Naive thymus-derived CD4-positive, alpha-beta T cell (primary cell): ENCODE measurements around the gene SGPL1. TPM values are rescaled to one million over a fixed set of nuclear protein-coding genes. Genes with fewer than 3 reads are reported as not detected.

ENCODE experiments used
- ATAC-seq: fragments of 150-1000 bp; cut with Tn5 transposase; 2 replicates; pipeline ENCODE4 v1.10.0; 2021; ENCODE audit warnings: mild to moderate bottlenecking, moderate library complexity
- CTCF ChIA-PET: fragments of 350-600 bp; sonication (Branson Sonifier 250); formaldehyde crosslinking; loops from one replicate; lab custom pipeline; 2021; ENCODE audit warnings: antibody characterized with exemption; lab: Charles Lee
- POLR2A ChIA-PET: fragments of 350-600 bp; sonication (Branson Sonifier 250); formaldehyde crosslinking; loops from one replicate; lab custom pipeline; 2021; ENCODE audit warnings: antibody characterized with exemption, inconsistent platforms; lab: Charles Lee
- DNase-seq, 9 donors: peaks; one replicate each; pipeline versions ENCODE4 v3.0.0 to v3.0.0-alpha.2; 2020 to 2022; ENCODE audit warnings: mixed read lengths in 1 of 9
- H3K27ac ChIP-seq: one replicate; pipeline ENCODE4 v1.7.0; 2013; ENCODE audit warnings: mild to moderate bottlenecking, low read depth, low read length, moderate library complexity
- H3K27me3 ChIP-seq, 2 donors: one replicate each; pipeline ENCODE4 v1.7.0; 2013; ENCODE audit warnings: low read length in 2 of 2, mild to moderate bottlenecking in 2 of 2, moderate library complexity in 2 of 2; ENCODE audit not compliant: control insufficient read depth in 2 of 2, insufficient read depth in 2 of 2
- H3K36me3 ChIP-seq, 3 experiments: 1 replicate in 2 of 3; 2 replicates in 1 of 3; pipeline ENCODE4 v1.7.0; 2013; ENCODE audit warnings: low read length in 3 of 3, mild to moderate bottlenecking in 3 of 3, moderate library complexity in 1 of 3; ENCODE audit not compliant: insufficient read depth in 3 of 3, control insufficient read depth in 2 of 3
- H3K4me1 ChIP-seq, 2 donors: one replicate each; pipeline ENCODE4 v1.7.0; 2013; ENCODE audit warnings: low read length in 2 of 2, mild to moderate bottlenecking in 2 of 2, moderate library complexity in 1 of 2; ENCODE audit not compliant: control insufficient read depth in 2 of 2, insufficient read depth in 2 of 2
- H3K4me3 ChIP-seq: 2 replicates; pipeline ENCODE4 v1.7.0; 2013; ENCODE audit warnings: mild to moderate bottlenecking, low read length
- H3K9me3 ChIP-seq, 3 experiments: 1 replicate in 2 of 3; 2 replicates in 1 of 3; pipeline ENCODE4 v1.7.0; 2013; ENCODE audit warnings: low read length in 3 of 3; ENCODE audit not compliant: control insufficient read depth in 2 of 3
- H3K27ac Mint-ChIP-seq, 9 donors: one replicate each; pipeline ENCODE4 v1.8.0; 2020 to 2022; ENCODE audit warnings: mixed read lengths in 9 of 9, mild to moderate bottlenecking in 8 of 9, moderate library complexity in 5 of 9, inconsistent platforms in 2 of 9
- H3K27me3 Mint-ChIP-seq, 5 donors: one replicate each; pipeline ENCODE4 v1.8.0; 2021 to 2022; ENCODE audit warnings: mixed read lengths in 5 of 5, mild to moderate bottlenecking in 1 of 5
- H3K36me3 Mint-ChIP-seq, 5 donors: one replicate each; pipeline ENCODE4 v1.8.0; 2020 to 2022; ENCODE audit warnings: mixed read lengths in 5 of 5, mild to moderate bottlenecking in 3 of 5, inconsistent platforms in 1 of 5
- H3K4me1 Mint-ChIP-seq, 7 donors: one replicate each; pipeline ENCODE4 v1.8.0; 2020 to 2022; ENCODE audit warnings: mixed read lengths in 7 of 7, mild to moderate bottlenecking in 3 of 7, inconsistent platforms in 1 of 7
- H3K4me3 Mint-ChIP-seq, 10 donors: one replicate each; pipeline ENCODE4 v1.8.0; 2020 to 2022; ENCODE audit warnings: mild to moderate bottlenecking in 10 of 10, mixed read lengths in 10 of 10, moderate library complexity in 6 of 10, inconsistent platforms in 2 of 10
- H3K9me3 Mint-ChIP-seq, 11 donors: one replicate each; pipeline ENCODE4 v1.8.0; 2020 to 2022; ENCODE audit warnings: mixed read lengths in 11 of 11, mild to moderate bottlenecking in 4 of 11, inconsistent platforms in 1 of 11, moderate library complexity in 1 of 11
- intact Hi-C, 2 donors: fragments of 100-400 bp; cut with micrococcal nuclease; formaldehyde crosslinking; loops; one replicate each; pipeline ENCODE4 v1.15.1; 2023
- polyA plus RNA-seq, 2 donors: library from polyadenylated mRNA; unstranded; fragments of 300-500 nt; fragmentation: Illumina TruSeq; gene quantifications; one replicate each; pipeline ENCODE4 v1.2.3, GENCODE V29; 2021
- total RNA-seq, 6 experiments: library from RNA in 5 of 6; stranded (reverse) in 5 of 6; gene quantifications; 1 replicate in 5 of 6; 2 replicates in 1 of 6; pipeline ENCODE4 v1.2.3 and lab custom pipeline; 2021 to 2026

Gene SGPL1
- total and polyA plus RNA-seq, 7 experiments from 2014 or later: 12.2 to 35.5 (median 24.5) TPM

- Histone ChIP-seq H3K4me1 (no peaks in the 10 kb centered on the region), H3K27me3 (no peaks in the 10 kb centered on the region), H3K27ac (no peak overlapping the region), H3K36me3 (no peaks in the 10 kb centered on the region), H3K9me3 (no peaks in the 10 kb centered on the region), H3K4me3 (no peak overlapping the region)
- intact Hi-C loops: no loop called here
- H3K4me3 Mint-ChIP-seq: no peak overlapping the region
- DNase-seq (no peak), ATAC-seq (no peak)
- ChIA-PET POLR2A (no interaction called here), CTCF (interaction anchor here (0.6 kb wide), 1 partner anchor 1664 kb away, joined by 3 read pairs; no protein-coding TSS in a partner anchor)
- no peaks in the 10 kb centered on the region for H3K9me3 Mint-ChIP-seq
- peaks cover 0 to 9% (median 0%) of the 10 kb centered on the region in 5 donors for H3K27me3 Mint-ChIP-seq
- H3K4me1 Mint-ChIP-seq: peaks cover 0 to 12% (median 0%) of the 10 kb centered on the region in 7 donors
- H3K36me3 Mint-ChIP-seq: no peaks in the 10 kb centered on the region
- no peak overlapping the region for H3K27ac Mint-ChIP-seq
Observed at GRCh38 chr10:70781461-70782051, 34.2 kb upstream of the SGPL1 start.

- ATAC-seq: no peak
- Histone ChIP-seq H3K36me3 (no peaks in the 10 kb centered on the region), H3K4me1 (no peaks in the 10 kb centered on the region), H3K4me3 (no peak overlapping the region), H3K27ac (no peak overlapping the region), H3K9me3 (no peaks in the 10 kb centered on the region), H3K27me3 (no peaks in the 10 kb centered on the region)
- Mint-ChIP-seq H3K36me3 (no peaks in the 10 kb centered on the region), H3K27me3 (peaks cover 0 to 9% (median 0%) of the 10 kb centered on the region in 5 donors), H3K4me1 (peaks cover 0 to 12% (median 0%) of the 10 kb centered on the region in 7 donors), H3K4me3 (no peak overlapping the region), H3K9me3 (no peaks in the 10 kb centered on the region), H3K27ac (no peak overlapping the region)
- intact Hi-C loops: no loop called here
- POLR2A ChIA-PET: no interaction called here
- CTCF ChIA-PET: interaction anchor here (0.6 kb wide), 1 partner anchor 1663 kb away, joined by 3 read pairs; no protein-coding TSS in a partner anchor
- DNase-seq: no peak
Observed at GRCh38 chr10:70782086-70782745, 33.5 kb upstream of the SGPL1 start.

- Histone ChIP-seq H3K36me3 (no peaks in the 10 kb centered on the region), H3K9me3 (no peaks in the 10 kb centered on the region), H3K27ac (no peak overlapping the region), H3K27me3 (no peaks in the 10 kb centered on the region), H3K4me1 (no peaks in the 10 kb centered on the region), H3K4me3 (no peak overlapping the region)
- intact Hi-C loops: no loop called here
- DNase-seq (no peak), ATAC-seq (no peak)
- ChIA-PET CTCF (no interaction called here), POLR2A (no interaction called here)
- Mint-ChIP-seq H3K27me3 (peaks cover 0 to 8% (median 0%) of the 10 kb centered on the region in 5 donors), H3K4me1 (peaks cover 0 to 13% (median 0%) of the 10 kb centered on the region in 7 donors), H3K27ac (no peak overlapping the region), H3K36me3 (no peaks in the 10 kb centered on the region), H3K9me3 (no peaks in the 10 kb centered on the region), H3K4me3 (no peak overlapping the region)
Observed at GRCh38 chr10:70782746-70783680, 32.7 kb upstream of the SGPL1 start.

GRCh38 chr10:70784016-70784415 is 31.7 kb upstream of the SGPL1 start:
- H3K36me3 ChIP-seq: no peaks in the 10 kb centered on the region
- no peaks in the 10 kb centered on the region for H3K9me3 ChIP-seq
- ATAC-seq (no peak), DNase-seq (no peak)
- H3K4me1 ChIP-seq: no peaks in the 10 kb centered on the region
- H3K27ac ChIP-seq: no peak overlapping the region
- H3K27me3 ChIP-seq: no peaks in the 10 kb centered on the region
- no peak overlapping the region for H3K27ac Mint-ChIP-seq
- H3K4me1 Mint-ChIP-seq: peaks cover 0 to 13% (median 0%) of the 10 kb centered on the region in 7 donors
- no peaks in the 10 kb centered on the region for H3K36me3 Mint-ChIP-seq
- intact Hi-C loops: no loop called here
- peaks cover 0 to 13% (median 0%) of the 10 kb centered on the region in 5 donors for H3K27me3 Mint-ChIP-seq
- CTCF ChIA-PET: no interaction called here
- no peak overlapping the region for H3K4me3 Mint-ChIP-seq
- no peaks in the 10 kb centered on the region for H3K9me3 Mint-ChIP-seq
- H3K4me3 ChIP-seq: no peak overlapping the region
- POLR2A ChIA-PET: no interaction called here

- DNase-seq (no peak), ATAC-seq (no peak)
- Mint-ChIP-seq H3K27me3 (peaks cover 0 to 17% (median 0%) of the 10 kb centered on the region in 5 donors), H3K4me1 (peaks cover 0 to 13% (median 0%) of the 10 kb centered on the region in 7 donors), H3K4me3 (no peak overlapping the region), H3K36me3 (no peaks in the 10 kb centered on the region), H3K27ac (no peak overlapping the region), H3K9me3 (no peaks in the 10 kb centered on the region)
- Histone ChIP-seq H3K4me3 (no peak overlapping the region), H3K27me3 (no peaks in the 10 kb centered on the region), H3K36me3 (no peaks in the 10 kb centered on the region), H3K9me3 (no peaks in the 10 kb centered on the region), H3K27ac (no peak overlapping the region), H3K4me1 (no peaks in the 10 kb centered on the region)
- CTCF ChIA-PET: no interaction called here
- POLR2A ChIA-PET: no interaction called here
- intact Hi-C loops: no loop called here
Observed at GRCh38 chr10:70784471-70784870, 31.3 kb upstream of the SGPL1 start.

- Histone ChIP-seq H3K27me3 (no peaks in the 10 kb centered on the region), H3K4me1 (no peaks in the 10 kb centered on the region), H3K4me3 (no peak within 1 kb of the TSS), H3K9me3 (no peaks in the 10 kb centered on the region), H3K27ac (no peak within 1 kb of the TSS), H3K36me3 (no peaks in the 10 kb centered on the region)
- ChIA-PET POLR2A (no interaction called here), CTCF (no interaction called here)
- Mint-ChIP-seq H3K9me3 (no peaks in the 10 kb centered on the region), H3K36me3 (no peaks in the 10 kb centered on the region), H3K27me3 (peaks cover 0 to 20% (median 0%) of the 10 kb centered on the region in 5 donors), H3K27ac (no peak within 1 kb of the TSS), H3K4me3 (no peak within 1 kb of the TSS), H3K4me1 (peaks cover 0 to 13% (median 0%) of the 10 kb centered on the region in 7 donors)
- DNase-seq: no peak
- ATAC-seq: peak; percentile 31
- intact Hi-C loops: no loop called here
Observed at GRCh38 chr10:70785190-70785589, 30.6 kb upstream of the SGPL1 start, which contains the start of gene TBATA. TSS of gene TBATA (minus strand) at chr10:70785377. CDS start at chr10:70783379, 1,998 bp downstream.
